NCI-H1930 (cell line): Measurements from ENCODE around the gene IKZF1.

ENCODE experiments used
- DNase-seq, 2 experiments: peaks; one replicate each; lab custom pipeline; 2025; lab: John Stamatoyannopoulos, UW

The IKZF1 gene

DNA sequence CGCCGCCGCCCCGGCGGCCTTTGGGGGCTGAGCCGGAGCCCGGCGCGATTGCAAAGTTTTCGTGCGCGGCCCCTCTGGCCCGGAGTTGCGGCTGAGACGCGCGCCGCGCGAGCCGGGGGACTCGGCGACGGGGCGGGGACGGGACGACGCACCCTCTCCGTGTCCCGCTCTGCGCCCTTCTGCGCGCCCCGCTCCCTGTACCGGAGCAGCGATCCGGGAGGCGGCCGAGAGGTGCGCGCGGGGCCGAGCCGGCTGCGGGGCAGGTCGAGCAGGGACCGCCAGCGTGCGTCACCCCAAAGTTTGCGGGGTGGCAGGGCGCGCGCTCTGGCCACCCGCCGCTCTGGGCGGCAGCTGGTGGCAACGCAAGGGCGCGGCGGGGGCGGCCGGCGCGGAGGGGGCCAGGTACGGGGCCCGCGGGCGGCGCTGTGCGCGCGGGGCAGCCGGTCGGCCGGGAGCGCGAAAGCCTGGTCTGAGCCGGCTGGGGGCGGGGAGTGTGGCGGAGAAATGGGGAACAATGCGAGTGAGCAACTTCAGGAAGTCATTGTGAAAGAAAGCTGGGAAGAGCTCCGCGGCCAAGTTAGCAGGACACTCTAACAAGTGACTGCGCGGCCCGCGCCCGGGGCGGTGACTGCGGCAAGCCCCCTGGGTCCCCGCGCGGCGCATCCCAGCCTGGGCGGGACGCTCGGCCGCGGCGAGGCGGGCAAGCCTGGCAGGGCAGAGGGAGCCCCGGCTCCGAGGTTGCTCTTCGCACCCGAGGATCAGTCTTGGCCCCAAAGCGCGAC is at the start of gene IKZF1:
TSS of gene IKZF1 (plus strand) at position 588 of the 782 bp plus-strand sequence. CDS start 14,346 bp downstream, outside the sequence.
- no peak for DNase-seq

DNA sequence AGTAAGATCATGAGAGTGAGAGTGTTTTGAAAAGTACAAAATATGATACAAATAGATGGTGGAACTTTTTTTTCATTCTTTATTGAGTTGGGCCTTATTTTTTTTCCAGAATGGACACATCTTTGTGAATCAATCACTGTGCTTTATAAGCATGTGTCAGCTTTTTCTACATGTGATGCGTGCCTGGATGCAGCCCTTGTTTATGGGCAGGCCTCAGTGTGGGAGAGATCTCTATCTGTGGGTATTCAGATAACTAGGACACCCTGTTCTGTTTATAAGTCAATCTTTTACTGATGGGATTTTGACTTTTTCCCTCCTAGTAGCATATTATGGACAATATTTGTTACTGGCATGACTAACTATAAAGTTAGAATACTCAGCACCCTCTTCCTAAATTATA is 42.9 kb upstream of the IKZF1 start:
- no peak for DNase-seq

DNA sequence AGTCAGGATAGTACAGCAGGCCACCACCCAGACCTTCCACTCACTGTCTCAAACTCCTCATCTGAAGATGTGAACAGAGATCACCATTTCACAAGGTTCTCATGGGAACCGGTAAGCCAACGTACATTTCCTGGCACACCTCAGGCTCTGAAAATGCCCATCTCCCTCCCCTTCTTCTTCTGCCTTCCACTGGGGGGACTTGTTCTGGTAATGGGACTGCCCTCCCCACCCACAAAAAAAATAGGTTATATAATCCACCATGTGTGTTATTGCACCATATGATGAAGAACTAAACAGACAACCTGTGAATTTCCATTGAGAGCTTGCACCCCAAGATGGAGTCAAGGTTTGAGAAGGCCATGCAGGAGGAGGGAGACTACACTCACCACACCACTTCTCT is 42.1 kb upstream of the IKZF1 start:
- no peak for DNase-seq

DNA sequence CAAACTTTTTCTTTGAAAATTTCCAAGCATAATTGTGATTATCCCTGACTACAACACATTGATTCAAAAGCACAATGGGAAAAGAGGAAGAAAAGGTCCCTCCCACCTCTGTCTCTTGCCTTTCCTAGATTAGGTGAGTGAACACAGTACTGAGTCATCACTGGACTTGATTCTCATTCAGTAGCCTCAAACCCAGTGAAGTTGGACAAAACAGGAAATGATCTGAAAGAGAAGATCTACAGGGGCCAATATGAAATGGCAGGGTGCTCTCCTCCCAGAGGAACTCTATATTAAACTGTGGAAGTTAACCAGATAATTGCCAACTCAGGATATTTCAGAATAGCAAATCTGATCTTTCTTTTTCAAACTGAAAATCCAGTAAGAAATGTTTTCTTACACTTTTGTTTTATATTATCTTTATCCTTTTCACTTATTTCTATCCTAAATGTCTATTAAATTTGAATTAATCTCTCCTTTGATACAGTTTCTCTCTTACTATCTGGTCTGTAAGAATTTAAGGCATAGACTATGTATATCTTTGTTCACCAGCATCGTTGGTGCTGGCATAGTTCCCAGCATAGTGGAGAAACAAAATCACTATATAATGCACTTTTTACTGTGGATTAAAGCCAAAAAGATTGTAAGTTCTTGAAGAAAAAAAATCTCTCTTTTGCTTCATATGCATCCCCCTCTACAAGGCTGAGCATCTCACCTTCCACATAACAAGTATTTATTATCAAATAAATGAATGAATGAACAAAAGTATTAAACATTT is 41.4 kb upstream of the IKZF1 start:
- DNase-seq: no peak

DNA sequence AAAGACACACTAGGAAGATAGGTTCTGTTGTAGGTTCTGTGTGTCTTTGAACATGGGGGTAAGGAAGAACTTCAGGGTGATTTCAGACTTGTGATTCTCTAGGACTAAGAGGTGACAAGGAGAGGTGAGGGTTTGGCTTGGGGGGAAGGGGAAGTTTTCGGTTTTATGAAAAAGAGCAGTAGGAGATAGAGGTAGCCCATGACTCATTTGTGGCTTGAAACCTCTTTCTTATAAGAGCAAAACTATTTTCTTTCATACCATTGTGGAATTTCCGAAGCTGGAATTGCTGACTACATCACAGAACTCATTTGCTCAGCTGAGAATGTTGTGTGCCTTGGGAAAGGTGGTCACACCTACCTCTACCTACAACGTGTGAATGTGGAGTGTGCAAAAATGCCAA is 39.6 kb upstream of the IKZF1 start:
- DNase-seq: no peak

DNA sequence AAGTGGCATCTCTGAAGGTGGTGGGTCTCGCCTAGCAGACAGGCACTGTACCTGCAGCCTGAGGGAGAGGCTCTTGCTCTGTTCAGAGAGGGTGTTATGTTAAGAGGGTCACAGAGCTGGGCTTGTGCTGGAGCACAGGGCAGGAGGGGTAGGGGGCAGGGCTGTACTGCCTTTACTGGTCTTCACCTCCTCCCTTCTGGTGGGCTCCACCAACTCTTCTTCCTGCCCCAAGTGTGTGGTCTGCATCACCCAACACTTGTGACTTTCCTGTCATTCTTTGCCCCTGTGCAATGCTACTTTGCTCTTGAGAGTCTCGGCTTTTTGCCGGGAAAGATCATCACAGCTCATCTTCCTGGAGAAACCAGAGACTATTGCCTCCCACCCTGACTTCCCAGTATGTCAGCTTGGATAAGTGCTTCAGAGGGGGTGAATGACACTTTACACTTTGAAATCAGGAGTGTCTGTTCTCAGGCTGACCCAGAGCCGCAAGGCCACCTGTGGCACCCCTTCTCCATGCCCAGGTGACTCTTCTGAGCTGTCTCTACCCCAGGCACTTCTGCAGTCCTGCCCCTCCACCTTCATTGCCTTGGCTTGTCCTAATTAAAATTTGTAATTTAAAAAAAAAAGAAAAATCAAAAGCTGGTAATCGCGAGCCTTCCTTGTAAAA is 38.4 kb upstream of the IKZF1 start:
- no peak for DNase-seq

DNA sequence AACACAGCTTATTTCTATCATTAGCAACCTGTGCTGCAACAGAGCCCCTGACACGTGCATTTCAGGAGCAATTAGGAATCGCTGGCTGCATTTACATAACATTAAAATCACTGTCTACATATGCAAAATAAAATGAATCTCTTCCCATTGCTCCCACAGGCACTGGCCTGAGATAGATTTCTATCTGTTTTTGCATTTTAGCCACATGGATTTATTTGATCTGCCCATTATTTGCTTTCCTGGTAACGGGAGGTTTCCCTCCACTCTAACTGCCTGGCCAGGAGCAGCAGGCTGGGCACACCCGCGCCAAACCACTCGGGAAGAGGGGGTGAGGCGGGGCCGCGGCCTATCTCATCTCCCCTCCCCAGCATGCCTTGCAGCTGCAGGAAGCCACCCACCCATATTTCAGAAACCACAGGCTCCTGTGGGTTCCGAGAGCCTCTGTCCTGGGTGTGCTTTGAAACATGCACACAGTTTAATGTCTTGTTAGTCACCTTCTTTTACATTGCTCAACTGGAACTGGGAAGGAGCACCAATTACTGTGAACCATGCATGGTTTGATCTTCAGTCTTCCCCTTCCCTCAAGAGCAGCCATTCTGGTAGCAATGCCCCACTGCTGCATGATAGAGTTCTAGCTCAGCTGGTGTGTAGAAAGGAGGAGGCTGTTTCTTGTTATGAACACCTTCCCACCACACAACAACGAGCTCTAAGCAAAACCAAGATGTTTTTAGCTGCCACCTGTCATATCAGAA is 37.7 kb upstream of the IKZF1 start:
- no peak for DNase-seq

DNA sequence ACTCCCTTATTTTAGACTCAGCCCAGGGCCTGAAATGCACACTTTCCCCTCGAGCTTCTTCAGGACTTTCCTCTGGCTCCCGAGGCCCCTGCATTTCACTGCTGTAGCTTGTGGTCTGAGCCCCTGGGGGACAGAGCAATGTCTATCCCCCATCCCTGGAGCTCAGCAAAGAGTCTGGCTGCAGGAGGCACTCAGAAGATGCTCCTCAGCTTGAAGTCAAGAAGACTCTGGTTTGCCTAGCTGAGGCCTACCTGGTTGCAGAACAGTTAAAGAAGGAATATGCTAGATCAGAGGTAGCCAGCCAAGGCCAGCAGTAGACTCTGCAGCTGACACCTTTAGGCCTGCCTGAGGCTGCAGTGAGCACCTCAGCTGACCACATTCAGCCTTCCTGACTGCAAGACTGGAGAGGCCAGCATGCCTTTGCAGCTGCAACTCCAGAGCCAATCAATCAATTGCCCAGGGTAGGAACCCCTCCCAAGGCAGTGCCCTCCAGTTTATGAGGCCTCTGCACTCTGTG is 36.9 kb upstream of the IKZF1 start:
- no peak for DNase-seq

DNA sequence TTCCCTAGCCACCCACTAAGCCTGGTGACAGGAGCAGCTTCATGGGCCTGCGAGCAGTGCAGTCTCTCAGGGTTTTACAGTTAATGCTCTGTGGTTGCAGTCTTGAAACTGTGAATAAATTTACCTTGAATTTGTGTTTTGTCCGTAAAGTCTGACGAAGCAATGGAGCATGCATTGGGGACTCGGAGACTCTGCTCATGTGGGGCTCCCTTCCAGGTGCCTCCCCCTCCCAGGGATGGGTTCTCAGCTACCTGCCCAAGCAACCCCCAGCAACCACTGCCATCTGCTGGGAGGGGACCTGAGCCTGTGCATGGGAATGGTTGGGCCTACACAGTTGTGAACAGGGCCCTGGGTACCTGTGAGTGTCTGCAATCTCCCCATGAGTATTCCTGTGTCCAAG is 36.3 kb upstream of the IKZF1 start:
- DNase-seq: no peak

DNA sequence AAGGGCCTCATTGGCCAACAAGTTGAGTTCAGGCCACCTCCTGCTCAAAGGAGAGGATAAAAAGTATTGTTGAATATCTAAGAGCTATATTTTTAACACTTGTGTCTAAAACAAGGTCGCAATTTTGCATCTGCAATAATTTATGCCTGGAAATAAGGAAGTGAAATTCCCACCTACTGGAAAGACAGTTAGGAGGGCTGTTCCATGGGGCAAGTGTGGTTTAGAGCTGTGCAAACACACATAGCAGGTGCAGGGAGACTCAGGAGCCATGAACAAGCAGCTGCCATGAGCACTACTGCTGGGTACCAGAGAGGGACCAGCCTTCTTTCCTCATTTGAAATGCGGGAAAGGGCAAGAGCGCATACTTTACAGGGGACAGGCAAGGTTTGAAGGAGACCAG is 35.5 kb upstream of the IKZF1 start:
- DNase-seq: no peak

DNA sequence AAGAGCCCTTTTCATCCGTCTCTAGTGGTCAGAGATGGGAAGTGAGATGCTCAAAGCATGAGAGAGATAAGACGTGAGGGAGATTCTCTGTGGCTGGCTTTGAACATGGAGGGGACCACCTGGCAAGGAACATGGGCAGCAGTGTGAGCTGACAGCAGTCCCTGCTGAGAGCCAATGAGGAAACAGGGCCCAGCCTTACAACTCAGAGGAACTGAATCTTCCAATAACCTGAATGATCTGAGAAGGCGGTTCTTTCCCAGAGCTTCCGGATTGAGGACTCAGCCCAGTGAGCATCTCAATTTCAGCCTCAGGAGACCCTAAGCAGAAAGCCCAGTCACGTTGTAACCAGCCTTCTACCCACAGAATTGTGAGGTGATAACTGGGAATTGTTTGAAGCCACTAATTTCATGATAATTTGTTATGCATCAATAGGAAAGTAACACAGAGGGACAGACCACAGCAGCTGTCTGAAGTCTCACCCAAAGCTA is 33.9 kb upstream of the IKZF1 start:
- no peak for DNase-seq

DNA sequence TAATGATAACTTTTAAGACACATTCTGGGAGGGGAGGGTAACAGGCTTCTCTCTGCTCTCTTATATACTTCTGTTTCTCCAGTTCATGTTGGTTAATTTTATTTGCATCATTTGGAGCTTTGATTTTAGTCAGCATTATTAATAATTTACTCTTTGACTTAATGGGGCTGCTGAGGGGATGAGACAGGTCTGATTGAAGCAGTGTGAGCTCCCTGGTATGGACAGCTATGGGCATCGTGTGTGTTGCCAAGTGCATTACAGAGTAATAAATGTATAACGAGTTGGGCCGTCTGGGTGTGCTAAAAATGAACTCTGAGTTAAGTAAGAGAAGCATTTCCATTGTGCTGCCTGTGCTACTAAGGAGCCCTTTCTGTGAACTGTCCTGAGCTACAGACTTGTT is 31.7 kb upstream of the IKZF1 start:
- no peak for DNase-seq

DNA sequence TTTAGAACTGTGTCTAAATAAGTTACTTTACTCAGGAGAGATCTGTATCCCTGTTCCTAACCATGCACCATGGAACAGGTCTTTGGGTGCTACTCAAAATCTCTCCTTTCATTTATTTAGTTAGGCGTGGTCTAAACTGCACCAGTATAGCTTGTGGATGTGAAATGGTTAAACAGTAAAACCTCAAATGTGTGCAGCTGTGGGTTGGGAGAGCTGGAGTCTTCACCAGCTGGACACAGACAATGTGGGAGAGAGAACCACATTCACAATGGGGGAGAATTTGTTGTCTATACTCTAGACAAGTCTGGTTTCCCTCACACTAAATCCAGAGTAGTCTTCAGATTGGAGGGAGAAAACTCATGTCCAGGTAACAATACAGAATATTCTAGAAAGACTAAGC is 31.2 kb upstream of the IKZF1 start:
- no peak for DNase-seq

DNA sequence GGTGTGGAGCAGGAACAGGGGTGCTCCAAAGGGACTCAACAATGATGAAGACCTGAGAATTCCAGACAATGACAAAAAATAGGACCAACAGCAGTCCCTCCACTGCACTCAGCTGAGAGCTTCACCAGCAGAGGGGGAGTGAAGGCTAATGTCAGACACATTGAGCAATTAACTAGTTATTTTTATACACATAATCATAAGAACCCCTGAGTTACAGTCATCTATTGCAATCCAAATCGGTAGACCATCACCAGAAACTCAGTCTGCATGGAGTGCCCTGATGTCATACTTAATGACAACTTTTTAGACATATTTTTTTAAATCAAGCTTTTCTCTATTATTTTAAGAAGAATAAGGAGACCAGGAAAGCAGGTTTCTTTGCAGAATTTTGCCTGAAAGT is 30.6 kb upstream of the IKZF1 start:
- no peak for DNase-seq

DNA sequence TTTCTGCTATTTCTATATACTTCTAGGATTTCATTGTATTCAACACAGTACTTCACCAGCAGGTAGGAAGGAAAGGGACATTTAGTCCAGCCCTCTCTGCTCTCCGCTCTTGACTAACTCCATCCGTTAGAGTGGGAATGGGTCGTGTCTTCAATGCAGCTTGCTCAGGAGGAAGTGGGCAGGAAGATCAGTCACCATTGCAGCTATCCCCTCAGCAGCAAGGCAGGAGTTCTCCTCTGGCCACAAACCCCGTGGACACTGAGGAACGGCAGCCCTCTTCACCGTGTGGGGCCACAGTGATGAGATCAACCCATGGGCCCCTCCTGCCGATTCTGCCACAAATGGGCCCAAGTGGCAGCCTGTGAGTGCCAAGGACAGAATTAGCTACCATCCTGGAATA is 30.2 kb upstream of the IKZF1 start:
- DNase-seq: no peak

DNA sequence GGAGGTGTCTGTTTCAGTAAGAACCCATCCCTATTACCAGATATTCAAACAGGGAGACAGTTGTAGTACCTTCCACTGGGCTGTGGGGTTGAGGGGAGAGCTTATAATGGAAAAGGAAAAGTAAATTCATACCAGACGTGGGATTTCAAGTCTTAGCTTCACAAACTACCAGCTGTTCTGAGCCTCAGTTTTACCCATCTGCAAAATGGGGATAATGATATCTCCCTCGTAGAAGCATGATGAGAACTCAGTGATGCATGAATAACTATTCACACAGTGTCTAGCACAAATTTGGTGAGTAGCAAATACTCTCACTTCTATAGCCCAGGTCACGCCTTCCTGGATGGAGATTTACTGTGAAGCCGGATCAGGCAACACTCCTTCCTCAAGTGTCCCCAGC is 29.1 kb upstream of the IKZF1 start:
- no peak for DNase-seq

DNA sequence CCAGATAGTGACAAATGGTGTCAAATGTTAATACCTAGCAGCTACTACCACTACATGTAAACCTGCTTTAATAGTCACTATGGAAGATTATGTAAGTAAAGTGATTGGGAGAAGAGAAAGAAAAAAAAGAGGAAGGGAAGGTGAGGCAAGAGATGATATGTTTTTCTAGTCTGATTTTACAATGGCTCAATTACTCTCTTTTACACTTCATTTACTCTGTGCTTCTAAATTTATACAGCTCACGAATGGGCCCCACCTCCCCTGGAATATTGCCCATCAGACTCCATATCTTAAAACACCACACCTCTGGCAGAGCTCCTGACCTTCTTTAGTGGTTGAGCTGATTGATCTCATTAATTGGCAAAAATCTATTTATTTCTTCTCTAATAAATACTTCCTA is 28.0 kb upstream of the IKZF1 start:
- no peak for DNase-seq

DNA sequence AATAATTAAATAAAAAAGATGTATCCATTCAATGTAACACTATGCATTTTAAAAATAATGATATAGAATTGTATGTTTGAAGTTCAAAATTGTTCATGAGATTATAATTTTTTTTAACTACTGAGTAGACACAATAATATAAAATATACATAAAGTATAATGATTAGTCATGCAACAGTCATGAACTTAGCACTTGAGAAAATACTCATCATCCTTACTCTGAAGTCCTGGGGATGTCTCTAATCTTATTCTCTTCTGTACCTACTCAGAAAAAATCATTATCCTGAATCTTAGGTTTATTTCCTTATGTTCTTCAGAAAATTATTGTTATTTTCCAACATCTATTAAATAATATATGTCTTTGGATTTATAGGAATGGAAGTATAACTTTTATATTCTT is 26.4 kb upstream of the IKZF1 start:
- no peak for DNase-seq

DNA sequence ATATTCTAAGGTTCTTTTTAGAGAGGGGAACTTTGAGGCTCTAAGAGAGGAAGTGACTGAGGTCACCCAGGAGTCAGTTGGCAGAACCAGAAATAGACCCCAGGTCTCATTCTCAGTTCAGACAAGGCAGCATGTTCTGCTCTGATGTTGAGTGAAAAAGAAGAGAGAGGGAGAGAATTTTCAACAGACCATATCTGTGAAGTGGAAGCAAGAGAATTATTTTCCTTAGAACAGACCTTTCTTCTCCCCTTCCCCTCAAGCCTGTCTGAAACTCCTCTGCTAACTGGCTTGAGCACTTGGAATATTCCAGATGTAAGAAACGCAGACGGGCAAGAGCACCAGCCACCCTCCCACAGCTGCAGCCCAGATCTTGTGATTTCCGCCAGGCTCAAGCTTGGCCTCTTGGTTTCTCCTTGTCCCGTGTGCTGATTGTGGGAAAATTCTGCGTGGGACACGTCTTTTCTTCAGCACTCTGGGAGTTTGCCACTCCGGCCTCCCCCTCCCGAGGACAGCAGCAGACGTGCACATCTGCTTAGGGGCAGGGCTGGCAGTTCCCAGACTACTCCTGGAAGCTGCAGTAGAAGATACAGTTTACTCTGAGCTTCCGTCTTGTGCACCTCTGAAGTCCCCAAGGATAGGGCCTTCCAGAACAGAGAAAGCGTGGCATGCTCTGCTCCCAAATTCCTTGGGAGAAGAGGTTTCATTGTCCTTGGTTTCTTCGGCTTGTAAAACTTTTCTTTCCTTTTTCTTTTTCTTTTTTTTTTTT is 22.7 kb upstream of the IKZF1 start:
- no peak for DNase-seq

DNA sequence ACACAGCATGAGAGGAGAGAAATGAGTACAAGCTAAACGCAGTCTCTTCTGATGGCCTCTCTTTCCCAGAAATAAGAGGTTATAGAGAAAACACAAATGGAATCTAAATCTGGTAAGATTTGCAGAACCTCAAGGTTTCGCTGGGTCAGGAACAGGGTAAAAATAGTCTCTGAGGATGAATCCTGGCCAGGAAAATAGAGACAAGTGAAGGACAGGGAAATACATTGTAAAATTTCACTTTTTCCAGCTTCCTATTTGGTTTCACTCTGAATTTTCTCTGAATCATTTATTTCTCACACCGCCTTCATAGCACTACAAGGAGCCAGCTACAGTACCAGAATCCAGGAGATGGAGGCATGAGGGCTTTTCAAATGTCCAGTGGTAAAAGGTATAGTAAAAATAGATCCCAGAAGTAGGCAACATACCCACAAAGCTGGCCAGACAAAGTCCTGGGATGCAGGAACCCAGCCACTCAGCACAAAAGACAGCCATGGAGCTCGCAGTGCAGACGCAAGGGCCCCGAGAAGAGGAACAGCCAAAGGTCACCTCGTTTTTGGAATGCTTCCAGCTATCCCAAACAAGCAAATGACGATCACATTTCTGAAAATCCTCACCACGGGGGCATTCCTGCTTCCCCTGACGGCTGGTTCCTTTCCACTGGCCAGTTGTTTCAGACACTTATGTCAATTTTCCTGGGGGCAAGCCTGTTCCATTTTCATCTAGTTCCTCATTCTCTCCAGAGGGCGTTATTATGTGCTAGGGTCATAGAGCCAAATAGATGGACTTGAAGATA is 21.5 kb upstream of the IKZF1 start:
- no peak for DNase-seq
